ENCODE data around the gene DLG3.
A peak's percentile ranks its signal among the peaks of the same experiment; 100 is the strongest.

Gene DLG3

DNA sequence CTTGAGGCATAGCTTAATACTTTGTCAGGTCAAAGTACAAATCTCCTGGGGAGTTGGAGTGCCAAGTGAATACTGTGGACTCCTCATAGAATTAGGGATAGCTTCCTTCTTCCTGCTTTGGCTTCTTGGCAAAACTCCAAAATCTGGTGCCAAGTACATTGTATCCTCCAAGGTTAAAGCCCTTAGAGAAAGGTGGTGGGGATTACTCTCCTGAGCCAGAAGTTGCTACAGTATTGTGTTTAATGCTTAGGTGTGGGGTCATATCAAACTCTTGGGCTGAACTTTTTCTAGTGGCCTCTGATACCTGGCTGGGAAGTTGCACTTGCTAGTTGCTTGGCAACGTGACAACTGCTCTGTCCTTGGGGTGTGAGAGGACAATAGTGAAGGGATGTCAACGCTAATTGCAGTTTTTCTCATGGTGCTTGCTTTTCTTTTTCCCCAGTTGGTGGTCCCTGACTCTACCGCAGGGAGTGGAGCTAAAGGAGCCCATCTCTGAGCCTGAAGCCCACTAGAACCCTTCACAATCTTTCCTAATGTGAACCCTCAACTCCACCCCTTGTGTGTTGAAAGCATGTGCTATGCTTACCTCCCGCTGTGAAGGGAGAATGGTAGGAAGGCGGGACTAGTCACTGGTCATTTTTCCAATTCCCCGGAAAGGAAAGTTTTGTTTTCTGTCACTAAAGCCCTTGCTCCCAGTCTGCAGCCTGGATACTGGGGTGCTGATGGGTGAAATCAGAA is 35.5 kb downstream of the DLG3 start:
- H3K4me3 ChIP-seq (ENCODE audit: low read depth, low read length) = peak overlapping the region; percentile 13
- DNase-seq (ENCODE audit: low read depth) = peak; percentile 12
- TF ChIP-seq, protein P1, sequence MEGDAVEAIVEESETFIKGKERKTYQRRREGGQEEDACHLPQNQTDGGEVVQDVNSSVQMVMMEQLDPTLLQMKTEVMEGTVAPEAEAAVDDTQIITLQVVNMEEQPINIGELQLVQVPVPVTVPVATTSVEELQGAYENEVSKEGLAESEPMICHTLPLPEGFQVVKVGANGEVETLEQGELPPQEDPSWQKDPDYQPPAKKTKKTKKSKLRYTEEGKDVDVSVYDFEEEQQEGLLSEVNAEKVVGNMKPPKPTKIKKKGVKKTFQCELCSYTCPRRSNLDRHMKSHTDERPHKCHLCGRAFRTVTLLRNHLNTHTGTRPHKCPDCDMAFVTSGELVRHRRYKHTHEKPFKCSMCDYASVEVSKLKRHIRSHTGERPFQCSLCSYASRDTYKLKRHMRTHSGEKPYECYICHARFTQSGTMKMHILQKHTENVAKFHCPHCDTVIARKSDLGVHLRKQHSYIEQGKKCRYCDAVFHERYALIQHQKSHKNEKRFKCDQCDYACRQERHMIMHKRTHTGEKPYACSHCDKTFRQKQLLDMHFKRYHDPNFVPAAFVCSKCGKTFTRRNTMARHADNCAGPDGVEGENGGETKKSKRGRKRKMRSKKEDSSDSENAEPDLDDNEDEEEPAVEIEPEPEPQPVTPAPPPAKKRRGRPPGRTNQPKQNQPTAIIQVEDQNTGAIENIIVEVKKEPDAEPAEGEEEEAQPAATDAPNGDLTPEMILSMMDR (conservative IDR thresholded peaks at IDR 0.05; ENCODE audit: low read depth, low read length) = no peak

DNA sequence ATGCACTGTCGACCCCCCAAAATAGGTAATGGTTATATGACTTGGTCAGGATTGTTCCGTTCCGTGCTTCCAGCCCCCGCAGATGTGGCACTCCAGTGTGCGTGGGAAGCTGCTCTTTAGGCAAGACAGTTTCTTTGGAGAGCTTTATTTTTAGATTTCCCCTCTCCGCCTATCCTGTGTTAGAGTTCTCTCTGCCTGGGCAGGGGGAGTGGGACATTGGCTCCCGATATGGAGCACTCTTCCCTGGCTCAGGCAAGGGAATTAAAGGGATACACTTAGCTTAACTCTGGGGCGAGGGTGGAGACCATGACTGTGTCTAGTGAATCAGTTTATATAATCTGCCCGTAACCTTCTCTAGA is 36.0 kb downstream of the DLG3 start:
- peak; percentile 13 for DNase-seq (ENCODE audit: low read depth)
- peak overlapping the region; percentile 13 for H3K4me3 ChIP-seq (ENCODE audit: low read depth, low read length)
- TF ChIP-seq, protein P1 (conservative IDR thresholded peaks at IDR 0.05; ENCODE audit: low read depth, low read length) = no peak

DNA sequence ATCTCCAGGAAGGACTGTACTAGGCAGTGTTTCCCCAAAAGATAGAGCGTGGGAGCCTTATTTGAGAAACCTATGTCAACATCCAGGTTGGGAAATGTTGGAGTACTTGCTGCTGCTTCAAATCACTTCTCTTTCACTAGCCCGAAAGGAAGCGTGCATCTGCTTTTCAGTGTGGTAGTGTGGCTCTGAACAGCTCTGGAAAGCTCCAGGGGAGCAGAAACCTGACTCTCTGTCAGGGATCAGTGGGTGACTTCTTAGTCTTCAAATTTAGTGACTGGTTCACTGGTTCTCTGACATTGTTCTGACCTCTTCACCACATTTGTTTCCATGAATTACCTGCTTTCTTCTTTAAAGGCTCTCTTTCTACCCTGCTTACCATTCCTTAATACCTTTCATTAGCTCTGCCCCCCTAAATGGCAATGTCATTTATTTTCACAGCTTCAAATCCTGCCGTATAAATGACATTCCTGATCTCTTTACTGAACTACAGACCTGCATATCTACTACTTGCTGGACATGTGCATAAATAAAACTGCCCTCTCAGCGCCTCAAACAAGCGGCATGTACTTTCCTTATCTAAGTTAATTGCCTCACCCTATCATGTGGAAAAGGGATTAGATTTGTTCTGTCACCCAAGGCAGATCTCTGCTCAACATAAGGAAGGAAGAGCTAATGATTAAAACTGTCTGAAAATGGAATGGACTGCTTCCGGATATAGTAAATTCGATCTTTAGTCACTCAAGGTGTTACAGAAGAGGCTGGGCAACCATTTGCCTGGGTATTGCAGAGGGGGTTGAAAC is 37.0 kb downstream of the DLG3 start:
- no peak overlapping the region for H3K4me3 ChIP-seq (ENCODE audit: low read depth, low read length)
- DNase-seq (ENCODE audit: low read depth) = peak; percentile 26
- TF ChIP-seq, protein P1 (conservative IDR thresholded peaks at IDR 0.05; ENCODE audit: low read depth, low read length) = no peak

DNA sequence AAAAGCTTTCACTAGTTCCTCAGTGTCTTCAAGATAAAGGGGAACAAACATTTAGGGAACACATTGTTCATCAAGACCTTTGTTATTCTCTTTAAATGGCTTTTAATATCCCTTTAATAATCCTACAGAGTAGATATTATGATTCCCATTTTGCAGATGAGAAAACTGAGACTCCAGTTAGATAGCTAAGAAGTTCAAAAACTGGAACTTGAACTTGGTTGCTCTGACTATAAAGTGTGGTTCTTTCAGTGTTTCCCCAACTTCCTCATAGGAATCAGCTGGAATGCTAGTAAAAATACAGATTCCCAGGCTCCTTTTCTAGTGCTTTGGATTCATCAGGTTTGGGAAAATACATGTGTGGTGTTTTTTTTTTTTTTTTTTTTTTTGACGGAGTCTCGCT is 37.7 kb downstream of the DLG3 start:
- TF ChIP-seq, protein P1 (conservative IDR thresholded peaks at IDR 0.05; ENCODE audit: low read depth, low read length) = no peak
- no peak for DNase-seq (ENCODE audit: low read depth)
- no peak overlapping the region for H3K4me3 ChIP-seq (ENCODE audit: low read depth, low read length)

DNA sequence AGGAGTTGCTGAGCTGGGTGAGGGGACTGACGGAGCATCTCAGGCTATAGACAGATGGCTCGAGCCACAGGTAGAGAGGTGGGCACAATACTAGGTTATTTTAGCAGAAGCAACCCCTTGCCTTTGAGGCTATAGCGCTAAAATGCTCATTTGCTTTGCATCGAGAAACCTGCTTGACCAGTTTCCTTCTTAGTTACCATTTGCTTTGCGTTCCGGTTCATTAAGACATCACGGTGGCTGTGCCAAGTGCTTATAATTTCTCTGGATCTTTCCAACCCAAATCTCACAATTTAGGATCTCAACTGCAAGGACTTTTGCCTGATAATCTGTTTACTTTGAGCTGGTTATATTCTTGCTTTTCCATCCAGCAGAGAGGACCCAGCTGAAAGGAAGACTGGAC is 40.8 kb downstream of the DLG3 start:
- TF ChIP-seq, protein P1 (conservative IDR thresholded peaks at IDR 0.05; ENCODE audit: low read depth, low read length) = no peak
- no peak for DNase-seq (ENCODE audit: low read depth)
- no peak overlapping the region for H3K4me3 ChIP-seq (ENCODE audit: low read depth, low read length)

DNA sequence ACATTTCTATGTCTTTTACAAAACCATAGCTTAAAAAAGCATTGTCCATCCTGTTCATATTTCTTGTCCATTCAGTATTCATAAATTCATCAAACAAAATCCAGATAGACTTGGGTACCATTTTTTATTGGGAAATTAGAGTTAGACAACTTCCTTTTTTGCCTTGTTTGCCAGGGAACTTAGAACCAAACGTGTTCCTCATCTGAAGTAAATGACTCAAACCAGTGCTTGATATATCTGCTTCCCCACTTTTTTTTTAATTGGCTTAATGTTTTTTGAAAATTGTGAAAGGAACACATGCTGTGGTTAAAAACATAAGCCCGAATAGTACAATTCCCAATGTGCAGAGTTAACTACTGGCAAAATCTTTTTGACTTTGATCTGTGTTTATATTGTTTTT is 44.2 kb downstream of the DLG3 start:
- no peak for DNase-seq (ENCODE audit: low read depth)
- no peak overlapping the region for H3K4me3 ChIP-seq (ENCODE audit: low read depth, low read length)
- TF ChIP-seq, protein P1 (conservative IDR thresholded peaks at IDR 0.05; ENCODE audit: low read depth, low read length) = no peak

Data from choroid plexus epithelial cell (primary cell).